H1 (cell line): ENCODE measurements around the gene MEGF11. TPM values are rescaled to one million over a fixed set of nuclear protein-coding genes. Genes with fewer than 3 reads are reported as not detected.

ENCODE experiments used
- CTCF ChIA-PET: fragments of 300-600 bp; sonication (Branson Sonifier 250); formaldehyde crosslinking; loops from one replicate; lab custom pipeline; 2021; ENCODE audit not compliant: partially characterized antibody; lab: Charles Lee
- POLR2A ChIA-PET: fragments of 300-600 bp; sonication (Branson Sonifier 250); formaldehyde crosslinking; loops from one replicate; lab custom pipeline; 2021; ENCODE audit warnings: inconsistent platforms; ENCODE audit not compliant: partially characterized antibody; lab: Charles Lee
- DNase-seq, 2 experiments: peaks; one replicate each; pipeline versions ENCODE4 v3.0.0 to v3.0.0-alpha.2; 2010 to 2022; ENCODE audit warnings: low spot score in 2 of 2, low read depth in 1 of 2, mixed read lengths in 1 of 2
- FAIRE-seq: peaks from 2 replicates; lab custom pipeline; 2011; peaks lifted over from hg19 to GRCh38; lab: Jason Lieb, UNC
- H2AFZ ChIP-seq: 2 replicates; pipeline ENCODE4 v1.8.1; 2012; ENCODE audit warnings: low read length, inconsistent platforms
- H2AK5ac ChIP-seq: 2 replicates; pipeline ENCODE4 v1.6.1; 2013; ENCODE audit warnings: low read depth, low read length
- H2BK120ac ChIP-seq: replicated peaks from 2 replicates; pipeline ENCODE3; 2013; ENCODE audit warnings: low read depth, low read length, inconsistent platforms
- H2BK12ac ChIP-seq: 2 replicates; pipeline ENCODE4 v1.6.1; 2013; ENCODE audit warnings: low read depth, low read length
- H2BK15ac ChIP-seq: 2 replicates; pipeline ENCODE4 v1.6.1; 2013; ENCODE audit warnings: low read length
- H2BK20ac ChIP-seq: 2 replicates; pipeline ENCODE4 v1.6.1; 2013; ENCODE audit warnings: low read length
- H2BK5ac ChIP-seq: 2 replicates; pipeline ENCODE4 v1.6.1; 2013; ENCODE audit warnings: low read depth, low read length
- H3K14ac ChIP-seq: 2 replicates; pipeline ENCODE4 v1.6.1; 2013; ENCODE audit warnings: inconsistent platforms; ENCODE audit not compliant: insufficient read length
- H3K18ac ChIP-seq: 2 replicates; pipeline ENCODE4 v1.6.1; 2013; ENCODE audit warnings: low read length; ENCODE audit errors: extremely low read depth
- H3K23ac ChIP-seq: 2 replicates; pipeline ENCODE4 v1.6.1; 2013; ENCODE audit warnings: inconsistent platforms; ENCODE audit not compliant: insufficient read length
- H3K23me2 ChIP-seq: 2 replicates; pipeline ENCODE4 v1.6.1; 2013; ENCODE audit warnings: low read depth, low read length
- H3K27ac ChIP-seq: 2 replicates; pipeline ENCODE4 v1.6.1; 2011; ENCODE audit warnings: low read depth, low read length, inconsistent platforms
- H3K27me3 ChIP-seq, 4 experiments: replicated peaks in 1 of 4; 1 replicate in 1 of 4; 2 replicates in 3 of 4; pipeline versions ENCODE4 v1.6.1 to v1.8.1; 2011 to 2013; ENCODE audit warnings: low read length in 3 of 4, mild to moderate bottlenecking in 3 of 4, inconsistent platforms in 2 of 4, mixed read lengths in 2 of 4, moderate library complexity in 1 of 4; ENCODE audit not compliant: control insufficient read depth in 3 of 4, insufficient read depth in 3 of 4; ENCODE audit errors: extremely low read depth in 1 of 4
- H3K36me3 ChIP-seq, 4 experiments: 2 replicates each; pipeline versions ENCODE4 v1.6.1 to v1.8.1; 2011 to 2013; ENCODE audit warnings: mild to moderate bottlenecking in 4 of 4, low read length in 3 of 4, moderate library complexity in 2 of 4, control low read depth in 1 of 4, inconsistent platforms in 1 of 4; ENCODE audit not compliant: insufficient read depth in 4 of 4, control insufficient read depth in 2 of 4
- H3K4ac ChIP-seq: replicated peaks from 2 replicates; pipeline ENCODE3; 2013; ENCODE audit warnings: low read length, low read depth, mixed read lengths, inconsistent platforms; ENCODE audit not compliant: insufficient read length
- H3K4me1 ChIP-seq, 4 experiments: replicated peaks in 1 of 4; 1 replicate in 1 of 4; 2 replicates in 3 of 4; pipeline versions ENCODE4 v1.6.1 to v1.8.1; 2011 to 2013; ENCODE audit warnings: low read length in 3 of 4, inconsistent platforms in 2 of 4, mixed read lengths in 1 of 4; ENCODE audit not compliant: insufficient read depth in 4 of 4, control insufficient read depth in 3 of 4
- H3K4me2 ChIP-seq, 2 experiments: 2 replicates each; pipeline versions ENCODE4 v1.6.1 to v1.8.1; 2011 to 2013; ENCODE audit warnings: low read depth in 2 of 2, low read length in 2 of 2, control low read depth in 1 of 2, inconsistent platforms in 1 of 2, mild to moderate bottlenecking in 1 of 2; ENCODE audit not compliant: insufficient read depth in 1 of 2
- H3K4me3 ChIP-seq, 4 experiments: fragments of 200-600, 300-600 bp in 1 of 4; sonication (generic), shearing (Covaris generic), sonication (Bioruptor Twin) in 1 of 4; 2 replicates each; pipeline versions ENCODE4 v1.5.1 to v1.8.1; 2011 to 2016; ENCODE audit warnings: low read length in 4 of 4, low read depth in 3 of 4, control low read depth in 2 of 4, inconsistent platforms in 2 of 4, mild to moderate bottlenecking in 2 of 4, mixed read lengths in 1 of 4, moderate library complexity in 1 of 4; ENCODE audit not compliant: insufficient read depth in 2 of 4; ENCODE audit errors: extremely low read depth in 1 of 4
- H3K56ac ChIP-seq: replicated peaks from 2 replicates; pipeline ENCODE3; 2013; ENCODE audit warnings: low read depth, mild to moderate bottlenecking, mixed read lengths, low read length, inconsistent platforms; ENCODE audit not compliant: insufficient read length
- H3K79me1 ChIP-seq: 2 replicates; pipeline ENCODE4 v1.6.1; 2013; ENCODE audit warnings: low read depth, low read length, control low read depth
- H3K79me2 ChIP-seq, 2 experiments: 2 replicates each; pipeline versions ENCODE4 v1.6.1 to v1.8.1; 2012 to 2013; ENCODE audit warnings: low read length in 2 of 2, mild to moderate bottlenecking in 2 of 2, inconsistent platforms in 1 of 2; ENCODE audit not compliant: insufficient read depth in 2 of 2, control insufficient read depth in 1 of 2
- H3K9ac ChIP-seq, 4 experiments: replicated peaks in 1 of 4; 1 replicate in 1 of 4; 2 replicates in 3 of 4; pipeline versions ENCODE4 v1.6.1 to v1.8.1; 2011 to 2013; ENCODE audit warnings: low read depth in 3 of 4, low read length in 3 of 4, control low read depth in 2 of 4, mild to moderate bottlenecking in 2 of 4, moderate library complexity in 2 of 4, inconsistent platforms in 1 of 4; ENCODE audit errors: extremely low read depth in 1 of 4
- H3K9me3 ChIP-seq, 2 experiments: 2 replicates each; pipeline versions ENCODE4 v1.6.1 to v1.8.1; 2012 to 2013; ENCODE audit warnings: mild to moderate bottlenecking in 2 of 2, moderate library complexity in 2 of 2, control low read depth in 1 of 2, inconsistent platforms in 1 of 2, low read depth in 1 of 2, low read length in 1 of 2, mixed read lengths in 1 of 2; ENCODE audit not compliant: insufficient read depth in 2 of 2
- H4K20me1 ChIP-seq, 2 experiments: replicated peaks in 1 of 2; 2 replicates each; pipeline versions ENCODE3 to v1.8.1; 2011 to 2013; ENCODE audit warnings: inconsistent platforms in 2 of 2, low read length in 2 of 2, mild to moderate bottlenecking in 1 of 2; ENCODE audit not compliant: insufficient read depth in 2 of 2, control insufficient read depth in 1 of 2
- H4K5ac ChIP-seq: 2 replicates; pipeline ENCODE4 v1.6.1; 2013; ENCODE audit warnings: low read length, low read depth, mixed read lengths, inconsistent platforms; ENCODE audit not compliant: insufficient read length
- H4K8ac ChIP-seq: 2 replicates; pipeline ENCODE4 v1.8.0; 2013; ENCODE audit warnings: mild to moderate bottlenecking, moderate library complexity, low read length, inconsistent platforms; ENCODE audit not compliant: insufficient read depth; ENCODE audit errors: extremely low read depth
- H4K91ac ChIP-seq: replicated peaks from 2 replicates; pipeline ENCODE3; 2013; ENCODE audit warnings: low read length, mixed read lengths, inconsistent platforms; ENCODE audit not compliant: insufficient read length
- CREB1 ChIP-seq: IDR thresholded peaks from 2 replicates; pipeline ENCODE4 v1.6.1; 2012; ENCODE audit warnings: inconsistent platforms
- FOSL1 ChIP-seq: IDR thresholded peaks from 2 replicates; pipeline ENCODE4 v1.6.1; 2011; ENCODE audit warnings: mild to moderate bottlenecking, low read depth, low read length, moderate library complexity; ENCODE audit not compliant: insufficient read depth
- POLR2A ChIP-seq, 2 experiments: IDR thresholded peaks; 1 replicate in 1 of 2; 2 replicates in 1 of 2; pipeline ENCODE4 v1.6.1; 2011; ENCODE audit warnings: low read depth in 2 of 2, low read length in 2 of 2, mild to moderate bottlenecking in 2 of 2; ENCODE audit errors: control extremely low read depth in 1 of 2
- RXRA ChIP-seq: IDR thresholded peaks from 2 replicates; pipeline ENCODE4 v1.6.1; 2011; ENCODE audit warnings: low read depth, mild to moderate bottlenecking, low read length, moderate library complexity; ENCODE audit not compliant: insufficient read depth
- WGBS, 2 experiments: shearing (Covaris generic) in 1 of 2; methylation state at CpG; one replicate each; pipeline versions ENCODE4 v1.1.6 to v1.1.7; 2013 to 2015; ENCODE audit warnings: low lambda C conversion rate in 2 of 2, mixed read lengths in 2 of 2, inconsistent platforms in 1 of 2, low coverage in 1 of 2, missing lambda C conversion rate in 1 of 2; ENCODE audit not compliant: insufficient replicate concordance in 2 of 2, insufficient coverage in 1 of 2, insufficient read length in 1 of 2; ENCODE audit errors: extremely low coverage in 1 of 2, missing lambda C conversion rate in 1 of 2; 5-methylcytosine and 5-hydroxymethylcytosine counted together
- polyA plus RNA-seq, 7 experiments: library from polyadenylated mRNA; depleted of rRNA in 3 of 7; stranded (reverse) in 5 of 7; unstranded in 2 of 7; fragments of >200 nt in 5 of 7; fragments of 200-250 nt in 2 of 7; gene quantifications; 1 replicate in 5 of 7; 2 replicates in 1 of 7; 4 replicates in 1 of 7; pipeline versions ENCODE4 v1.2.1 to v1.2.3, GENCODE V29; 2011 to 2013; ENCODE audit warnings: missing spikeins in 2 of 7, mixed read lengths in 2 of 7
- total RNA-seq: library from RNA; stranded (reverse); fragmentation: NEBNext Ultra II Directional; extraction: Animal tissue kit (Norgen Biotek cat#: 25700); gene quantifications from 2 replicates; pipeline ENCODE4 v1.2.1, GENCODE V29; 2021
- TF ChIP-seq, protein P1 (sequence below): IDR thresholded peaks from 2 replicates; pipeline ENCODE4 v1.6.1; 2012; ENCODE audit warnings: low read length, inconsistent platforms

Gene MEGF11
- total and polyA plus RNA-seq, 2 of the 8 experiments (the other 6 are each of a cell fraction or from before 2014, with no cell fraction given), result 4.4 to 4.8 TPM

- 85% methylated on average over 1 of the region's 1 CpG; no CpG with 5 or more reads in 1 of the 2 experiments for WGBS, 2 experiments
- H3K79me2 ChIP-seq, result no peaks in the 10 kb centered on the region
- CTCF ChIA-PET, result interaction anchor here (0.6 to 7.8 kb wide), 7 partner anchors 16 to 731 kb away, joined by 3 to 70 read pairs (median 3); no protein-coding TSS in a partner anchor
Observed at GRCh38 chr15:65978110-65978509, 275.4 kb downstream of the MEGF11 start.

More at GRCh38 chr15:65978110-65978509, 275.4 kb downstream of the MEGF11 start:
- Histone ChIP-seq H3K4ac (no peak overlapping the region), H2AK5ac (no peak overlapping the region), H3K4me1 (peaks cover 9 to 19% (median 11%) of the 10 kb centered on the region in 4 experiments), H2BK5ac (no peak overlapping the region), H3K9ac (no peak overlapping the region), H4K91ac (no peak overlapping the region), H3K4me3 (no peak overlapping the region), H2BK12ac (no peak overlapping the region), H2BK20ac (no peak overlapping the region), H4K5ac (no peak overlapping the region), H3K36me3 (no peaks in the 10 kb centered on the region), H4K8ac (no peak overlapping the region), H2BK120ac (no peak overlapping the region), H2AFZ (no peak overlapping the region), H2BK15ac (no peak overlapping the region), H3K23me2 (peaks cover 2% of the 10 kb centered on the region), H4K20me1 (no peaks in the 10 kb centered on the region), H3K27me3 (no peaks in the 10 kb centered on the region), H3K27ac (no peak overlapping the region), H3K14ac (no peak overlapping the region), H3K79me1 (no peaks in the 10 kb centered on the region), H3K4me2 (no peak overlapping the region), H3K9me3 (no peaks in the 10 kb centered on the region), H3K56ac (no peak overlapping the region), H3K18ac (no peak overlapping the region), H3K23ac (no peak overlapping the region)
- FAIRE-seq (no peak), DNase-seq (no peak)
- POLR2A ChIA-PET, result interaction anchor here (1.0 to 1.2 kb wide), 2 partner anchors 21 to 527 kb away, joined by 3 read pairs; partner anchors contain the start of genes RPL4 and ZWILCH
- no peak for TF ChIP-seq RXRA
- no peak for TF ChIP-seq FOSL1
- TF ChIP-seq POLR2A (IDR thresholded peaks at IDR 0.05; ENCODE audit: control extremely low read depth in 1 of 2, low read depth in 2 of 2, low read length in 2 of 2), result no peak
- TF ChIP-seq, protein P1, sequence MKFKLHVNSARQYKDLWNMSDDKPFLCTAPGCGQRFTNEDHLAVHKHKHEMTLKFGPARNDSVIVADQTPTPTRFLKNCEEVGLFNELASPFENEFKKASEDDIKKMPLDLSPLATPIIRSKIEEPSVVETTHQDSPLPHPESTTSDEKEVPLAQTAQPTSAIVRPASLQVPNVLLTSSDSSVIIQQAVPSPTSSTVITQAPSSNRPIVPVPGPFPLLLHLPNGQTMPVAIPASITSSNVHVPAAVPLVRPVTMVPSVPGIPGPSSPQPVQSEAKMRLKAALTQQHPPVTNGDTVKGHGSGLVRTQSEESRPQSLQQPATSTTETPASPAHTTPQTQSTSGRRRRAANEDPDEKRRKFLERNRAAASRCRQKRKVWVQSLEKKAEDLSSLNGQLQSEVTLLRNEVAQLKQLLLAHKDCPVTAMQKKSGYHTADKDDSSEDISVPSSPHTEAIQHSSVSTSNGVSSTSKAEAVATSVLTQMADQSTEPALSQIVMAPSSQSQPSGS, result no peak
- TF ChIP-seq CREB1, result no peak
